SU-DHL-6 (cell line): Measurements from ENCODE around the gene ZNF609.

Source experiments
- EZH2phosphoT487 ChIP-seq: fragments of 200-600 bp; sonication (generic), shearing (Covaris generic); conservative IDR thresholded peaks from 2 replicates; pipeline ENCODE4 v1.6.1; 2018; ENCODE audit warnings: mild to moderate bottlenecking, antibody characterized with exemption, low read length, moderate library complexity, mixed read lengths
- TF ChIP-seq, protein P1 (sequence below): fragments of 200-600 bp; sonication (generic); IDR thresholded peaks from one replicate; pipeline ENCODE4 v1.5.1; 2017; ENCODE audit warnings: antibody characterized with exemption, mild to moderate bottlenecking, low read length, moderate library complexity; ENCODE audit not compliant: insufficient read depth, poor library complexity, severe bottlenecking

GRCh38 chr15:64730151-64730550, 269.8 kb downstream of the ZNF609 start:
- TF ChIP-seq, protein P1, sequence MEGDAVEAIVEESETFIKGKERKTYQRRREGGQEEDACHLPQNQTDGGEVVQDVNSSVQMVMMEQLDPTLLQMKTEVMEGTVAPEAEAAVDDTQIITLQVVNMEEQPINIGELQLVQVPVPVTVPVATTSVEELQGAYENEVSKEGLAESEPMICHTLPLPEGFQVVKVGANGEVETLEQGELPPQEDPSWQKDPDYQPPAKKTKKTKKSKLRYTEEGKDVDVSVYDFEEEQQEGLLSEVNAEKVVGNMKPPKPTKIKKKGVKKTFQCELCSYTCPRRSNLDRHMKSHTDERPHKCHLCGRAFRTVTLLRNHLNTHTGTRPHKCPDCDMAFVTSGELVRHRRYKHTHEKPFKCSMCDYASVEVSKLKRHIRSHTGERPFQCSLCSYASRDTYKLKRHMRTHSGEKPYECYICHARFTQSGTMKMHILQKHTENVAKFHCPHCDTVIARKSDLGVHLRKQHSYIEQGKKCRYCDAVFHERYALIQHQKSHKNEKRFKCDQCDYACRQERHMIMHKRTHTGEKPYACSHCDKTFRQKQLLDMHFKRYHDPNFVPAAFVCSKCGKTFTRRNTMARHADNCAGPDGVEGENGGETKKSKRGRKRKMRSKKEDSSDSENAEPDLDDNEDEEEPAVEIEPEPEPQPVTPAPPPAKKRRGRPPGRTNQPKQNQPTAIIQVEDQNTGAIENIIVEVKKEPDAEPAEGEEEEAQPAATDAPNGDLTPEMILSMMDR: no peak
- TF ChIP-seq EZH2phosphoT487: no peak
